Nephron progenitor cell (in vitro differentiated cells): ENCODE results near the gene NOPCHAP1.
"Not testable (repeated sequence)": the region's sequence is repeated elsewhere in the genome, so short reads cannot be mapped to it uniquely, and the experiment has no call there.

Source experiments
- DNase-seq: peaks from one replicate; pipeline ENCODE4 v3.0.0; 2021
- H3K27ac Mint-ChIP-seq: 2 replicates; pipeline ENCODE4 v1.8.0; 2021; ENCODE audit warnings: mild to moderate bottlenecking, moderate library complexity, mixed read lengths
- H3K27me3 Mint-ChIP-seq: 2 replicates; pipeline ENCODE4 v1.8.0; 2021; ENCODE audit warnings: mild to moderate bottlenecking, low read depth, mixed read lengths; ENCODE audit not compliant: poor library complexity
- H3K36me3 Mint-ChIP-seq: 2 replicates; pipeline ENCODE4 v1.8.0; 2021; ENCODE audit warnings: low read depth, mixed read lengths
- H3K4me1 Mint-ChIP-seq: 2 replicates; pipeline ENCODE4 v1.8.0; 2021; ENCODE audit warnings: mixed read lengths
- H3K4me3 Mint-ChIP-seq: 2 replicates; pipeline ENCODE4 v1.8.0; 2021; ENCODE audit warnings: mild to moderate bottlenecking, moderate library complexity, mixed read lengths
- H3K9me3 Mint-ChIP-seq: 2 replicates; pipeline ENCODE4 v1.8.0; 2021; ENCODE audit warnings: mild to moderate bottlenecking, moderate library complexity, mixed read lengths
- TF ChIP-seq, protein P1 (sequence below): fragments of 200-600 bp; sonication (generic); IDR thresholded peaks from 2 replicates; pipeline ENCODE4 v1.5.0; 2021; ENCODE audit warnings: antibody characterized with exemption

NOPCHAP1 gene

DNA sequence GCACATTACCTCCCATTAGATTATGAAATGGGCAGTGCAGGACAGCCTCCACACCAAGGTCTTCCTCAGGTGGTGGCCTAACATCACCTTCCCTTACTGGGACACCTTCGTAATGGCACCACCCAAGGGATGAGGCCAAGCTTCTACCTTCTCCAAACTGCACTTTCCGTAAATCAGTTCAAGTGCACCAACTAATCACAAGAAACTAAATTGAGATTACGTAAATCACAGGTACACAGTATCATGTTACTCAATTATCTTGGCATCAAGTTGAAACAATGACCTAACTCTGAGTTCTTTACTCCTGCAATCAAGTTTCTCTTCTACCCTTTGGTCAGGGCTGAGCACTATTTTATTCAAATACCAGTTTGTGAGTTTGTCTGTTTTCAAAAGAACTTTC lies 41.9 kb upstream of the NOPCHAP1 start:
- no peak overlapping the region for H3K4me3 Mint-ChIP-seq
- H3K9me3 Mint-ChIP-seq, result peaks cover 26% of the 10 kb centered on the region
- TF ChIP-seq, protein P1, sequence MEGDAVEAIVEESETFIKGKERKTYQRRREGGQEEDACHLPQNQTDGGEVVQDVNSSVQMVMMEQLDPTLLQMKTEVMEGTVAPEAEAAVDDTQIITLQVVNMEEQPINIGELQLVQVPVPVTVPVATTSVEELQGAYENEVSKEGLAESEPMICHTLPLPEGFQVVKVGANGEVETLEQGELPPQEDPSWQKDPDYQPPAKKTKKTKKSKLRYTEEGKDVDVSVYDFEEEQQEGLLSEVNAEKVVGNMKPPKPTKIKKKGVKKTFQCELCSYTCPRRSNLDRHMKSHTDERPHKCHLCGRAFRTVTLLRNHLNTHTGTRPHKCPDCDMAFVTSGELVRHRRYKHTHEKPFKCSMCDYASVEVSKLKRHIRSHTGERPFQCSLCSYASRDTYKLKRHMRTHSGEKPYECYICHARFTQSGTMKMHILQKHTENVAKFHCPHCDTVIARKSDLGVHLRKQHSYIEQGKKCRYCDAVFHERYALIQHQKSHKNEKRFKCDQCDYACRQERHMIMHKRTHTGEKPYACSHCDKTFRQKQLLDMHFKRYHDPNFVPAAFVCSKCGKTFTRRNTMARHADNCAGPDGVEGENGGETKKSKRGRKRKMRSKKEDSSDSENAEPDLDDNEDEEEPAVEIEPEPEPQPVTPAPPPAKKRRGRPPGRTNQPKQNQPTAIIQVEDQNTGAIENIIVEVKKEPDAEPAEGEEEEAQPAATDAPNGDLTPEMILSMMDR, result no peak
- peaks cover 11% of the 10 kb centered on the region for H3K27me3 Mint-ChIP-seq
- peaks cover 4% of the 10 kb centered on the region for H3K36me3 Mint-ChIP-seq
- H3K27ac Mint-ChIP-seq, result no peak overlapping the region
- no peaks in the 10 kb centered on the region for H3K4me1 Mint-ChIP-seq
- no peak for DNase-seq

GRCh38 chr12:104948716-104949115 lies 37.4 kb upstream of the NOPCHAP1 start:
- not testable (repeated sequence) for H3K4me1 Mint-ChIP-seq, H3K36me3 Mint-ChIP-seq, H3K27ac Mint-ChIP-seq, H3K4me3 Mint-ChIP-seq, DNase-seq
- Mint-ChIP-seq H3K9me3 (peaks cover 12% of the 10 kb centered on the region), H3K27me3 (peaks cover 20% of the 10 kb centered on the region)

DNA sequence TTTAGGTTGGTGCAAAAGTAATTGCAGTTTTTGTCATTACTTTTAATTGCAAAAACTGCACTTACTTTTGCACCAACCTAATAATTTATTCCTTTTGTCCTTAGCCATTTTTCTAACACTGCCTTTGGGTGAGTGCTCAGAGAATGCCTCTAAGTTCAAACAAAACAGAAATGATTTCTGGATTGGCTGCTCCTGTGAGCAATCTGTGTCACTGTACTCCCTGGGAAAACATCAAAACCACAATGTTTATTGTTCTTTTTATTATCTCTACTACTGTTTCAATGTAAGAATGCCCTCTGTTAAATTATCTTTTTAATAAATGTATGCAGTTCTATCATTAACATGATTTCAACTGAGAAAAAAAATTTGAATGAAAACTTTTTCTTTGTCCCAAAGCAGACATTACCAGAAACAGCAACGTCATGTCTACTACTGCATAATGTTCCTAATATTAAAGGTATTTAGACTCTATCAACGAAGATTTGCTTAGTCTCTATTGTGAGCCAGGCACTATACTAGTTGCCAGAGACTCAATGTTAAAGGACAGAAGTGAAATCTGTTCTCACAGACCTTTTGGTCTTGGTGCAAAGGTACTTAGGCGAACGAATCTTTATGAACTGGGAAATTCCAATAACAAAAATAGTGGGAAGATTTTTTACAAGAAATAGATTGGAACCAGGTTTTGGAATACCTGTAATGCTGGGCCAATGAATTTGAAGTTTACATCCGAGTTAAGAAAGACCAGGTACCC lies 34.2 kb upstream of the NOPCHAP1 start:
- Mint-ChIP-seq H3K36me3 (no peaks in the 10 kb centered on the region), H3K4me1 (no peaks in the 10 kb centered on the region), H3K27me3 (peaks cover 49% of the 10 kb centered on the region), H3K4me3 (no peak overlapping the region), H3K27ac (no peak overlapping the region), H3K9me3 (no peaks in the 10 kb centered on the region)
- TF ChIP-seq, protein P1, result no peak
- DNase-seq, result no peak

GRCh38 chr12:104952816-104953215 lies 33.3 kb upstream of the NOPCHAP1 start:
- Mint-ChIP-seq H3K36me3 (no peaks in the 10 kb centered on the region), H3K4me3 (no peak overlapping the region), H3K27ac (no peak overlapping the region), H3K4me1 (no peaks in the 10 kb centered on the region), H3K27me3 (peaks cover 56% of the 10 kb centered on the region), H3K9me3 (no peaks in the 10 kb centered on the region)
- DNase-seq, result no peak
- TF ChIP-seq, protein P1, result no peak

DNA sequence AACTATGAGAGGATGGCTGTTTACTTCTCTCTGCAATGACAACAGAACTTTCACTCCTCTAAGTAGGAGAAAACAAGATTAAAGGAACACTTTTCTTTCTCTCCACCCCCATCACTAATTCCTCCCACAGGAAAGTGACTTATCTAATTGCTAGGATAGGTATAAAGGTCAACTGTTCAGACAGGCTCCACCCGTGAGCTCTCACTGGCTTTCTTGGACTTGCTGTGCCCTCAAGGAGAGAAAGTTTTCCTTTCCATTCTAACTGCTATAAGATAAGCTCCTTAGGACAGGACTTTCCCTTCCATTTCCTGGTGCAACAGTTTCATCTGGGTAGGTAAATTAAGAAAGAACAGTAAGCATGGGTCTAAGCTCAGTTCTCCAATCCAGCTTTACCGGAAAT lies 32.8 kb upstream of the NOPCHAP1 start:
- no peak overlapping the region for H3K4me3 Mint-ChIP-seq
- H3K27ac Mint-ChIP-seq, result no peak overlapping the region
- DNase-seq, result no peak
- no peaks in the 10 kb centered on the region for H3K9me3 Mint-ChIP-seq
- H3K4me1 Mint-ChIP-seq, result no peaks in the 10 kb centered on the region
- TF ChIP-seq, protein P1, result no peak
- H3K36me3 Mint-ChIP-seq, result no peaks in the 10 kb centered on the region
- peaks cover 59% of the 10 kb centered on the region for H3K27me3 Mint-ChIP-seq

- TF ChIP-seq, protein P1, result no peak
- peaks cover 74% of the 10 kb centered on the region for H3K27me3 Mint-ChIP-seq
- H3K4me3 Mint-ChIP-seq, result no peak overlapping the region
- no peak overlapping the region for H3K27ac Mint-ChIP-seq
- no peak for DNase-seq
- no peaks in the 10 kb centered on the region for H3K9me3 Mint-ChIP-seq
- H3K4me1 Mint-ChIP-seq, result peaks cover 19% of the 10 kb centered on the region
- no peaks in the 10 kb centered on the region for H3K36me3 Mint-ChIP-seq
Observed at GRCh38 chr12:104955703-104956102, 30.4 kb upstream of the NOPCHAP1 start.
